Measurements from ENCODE around the gene TAS2R30.
"Not testable (repeated sequence)": the region's sequence is repeated elsewhere in the genome, so short reads cannot be mapped to it uniquely, and the experiment has no call there.

The TAS2R30 gene

DNA sequence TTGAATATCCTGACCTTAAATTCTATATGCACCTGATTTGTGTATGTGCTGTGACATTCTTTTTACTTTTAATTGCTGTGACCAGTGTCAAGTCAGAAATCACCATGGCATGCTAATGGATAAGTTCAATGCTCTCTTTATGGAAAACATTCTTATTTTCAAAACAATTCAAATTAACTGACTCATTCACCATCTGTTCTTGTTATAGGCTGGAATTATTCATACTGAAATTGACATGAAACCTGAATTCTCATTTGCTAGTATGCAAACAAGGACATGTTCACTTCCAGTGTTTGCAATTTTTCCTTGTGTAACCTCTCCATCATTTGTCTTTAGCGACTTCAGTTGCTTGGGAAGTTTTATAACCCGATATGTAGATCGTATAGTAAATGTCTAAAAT lies at the start of gene TAS2R30:
Gene TAS2R30 (minus strand): TSS at position 340 of the 400 bp plus-strand sequence. CDS start 400 bp downstream, outside the sequence.
- DNase-seq = no peak

DNA sequence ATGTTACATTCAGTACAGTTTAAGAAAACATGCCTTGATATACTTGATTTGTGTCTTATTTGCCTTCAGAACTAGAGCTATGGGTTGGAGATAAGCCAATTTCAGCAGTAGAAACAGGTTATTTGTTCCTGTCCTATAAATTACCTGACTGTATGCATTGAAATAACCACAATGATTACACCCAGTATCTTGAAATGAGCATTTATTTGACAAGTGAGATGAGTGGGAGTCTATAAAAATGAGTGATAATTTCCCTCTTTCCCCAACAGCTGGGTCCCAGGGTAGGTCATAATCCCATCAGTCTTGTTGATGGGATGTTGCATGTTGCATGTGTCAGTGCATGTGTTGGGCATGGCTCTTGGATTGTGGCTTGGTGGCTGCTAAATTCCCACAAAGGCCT lies 48.6 kb upstream of the TAS2R30 start:
- no peak for DNase-seq

GRCh38 chr12:11182529-11182928 lies 48.1 kb upstream of the TAS2R30 start:
- no peak for DNase-seq

- DNase-seq = no peak
These were observed 43.8 kb upstream of the TAS2R30 start for GRCh38 chr12:11178250-11178649.

DNA sequence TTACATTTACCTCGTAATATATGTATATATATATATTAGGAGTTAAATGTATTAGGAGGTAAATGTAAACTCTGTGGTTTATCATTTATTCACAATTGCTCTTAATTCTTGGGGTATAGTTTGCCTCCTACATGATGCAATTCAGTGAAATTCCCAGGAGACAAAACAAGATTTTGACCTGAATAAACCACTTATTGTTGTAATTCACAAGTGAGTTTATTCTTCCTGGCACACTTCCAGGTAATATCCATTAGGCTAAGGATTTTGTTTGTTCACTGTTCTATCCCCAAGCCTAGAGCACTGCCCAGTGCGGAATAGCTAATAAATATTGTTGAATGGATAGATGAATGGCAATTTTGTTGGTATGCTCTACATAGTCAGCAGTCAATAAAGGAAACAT lies 39.6 kb upstream of the TAS2R30 start:
- DNase-seq = peak; percentile 52

GRCh38 chr12:11171969-11172675 lies 37.7 kb upstream of the TAS2R30 start:
- peak; percentile 9 for DNase-seq

DNA sequence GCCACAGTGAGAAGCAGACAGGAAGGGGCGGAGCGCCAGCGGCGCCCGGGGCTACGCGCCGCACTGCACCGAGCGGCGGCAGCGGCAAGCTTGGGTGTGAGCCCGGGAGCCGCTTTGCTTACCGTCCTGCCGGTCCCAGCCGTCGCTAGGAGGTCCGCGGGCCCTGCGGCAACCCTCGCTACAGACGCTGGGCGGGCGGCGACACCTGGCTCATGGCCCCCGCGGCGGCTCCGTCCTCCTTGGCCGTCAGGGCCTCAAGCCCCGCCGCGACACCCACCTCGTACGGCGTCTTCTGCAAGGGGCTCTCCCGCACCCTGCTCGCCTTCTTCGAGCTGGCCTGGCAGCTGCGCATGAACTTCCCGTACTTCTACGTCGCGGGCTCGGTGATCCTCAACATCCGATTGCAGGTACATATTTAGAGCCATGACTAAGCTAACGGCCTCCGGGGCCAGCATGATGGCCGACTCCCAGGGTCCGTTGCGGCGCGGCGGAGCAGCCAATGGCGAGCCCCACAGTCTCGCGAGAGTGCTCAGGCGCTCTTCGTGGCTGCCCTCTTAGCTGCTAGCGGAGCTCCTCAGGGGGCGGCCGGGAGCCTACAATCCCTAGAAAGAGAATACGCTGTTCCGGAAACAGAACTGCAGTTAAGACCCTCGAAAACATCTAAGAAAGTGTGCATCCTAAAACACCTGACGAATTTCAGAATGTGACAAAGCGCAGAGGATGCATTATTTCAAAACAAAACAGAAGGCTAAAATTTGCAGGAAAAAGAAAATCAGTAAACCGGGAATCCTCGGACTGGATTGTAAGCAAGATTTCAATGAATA lies 36.9 kb upstream of the TAS2R30 start, which contains the start of gene SMIM10L1:
Gene SMIM10L1 (plus strand): TSS at position 50 of the 824 bp plus-strand sequence. CDS start 163 bp downstream, at position 213.
- peak; percentile 95 for DNase-seq

- DNase-seq = no peak
These were observed 36.3 kb upstream of the TAS2R30 start for GRCh38 chr12:11170810-11171144.

GRCh38 chr12:11166300-11166699 lies 31.9 kb upstream of the TAS2R30 start:
- DNase-seq = no peak

- no peak for DNase-seq
These were observed 29.9 kb upstream of the TAS2R30 start for GRCh38 chr12:11164384-11164783.

DNA sequence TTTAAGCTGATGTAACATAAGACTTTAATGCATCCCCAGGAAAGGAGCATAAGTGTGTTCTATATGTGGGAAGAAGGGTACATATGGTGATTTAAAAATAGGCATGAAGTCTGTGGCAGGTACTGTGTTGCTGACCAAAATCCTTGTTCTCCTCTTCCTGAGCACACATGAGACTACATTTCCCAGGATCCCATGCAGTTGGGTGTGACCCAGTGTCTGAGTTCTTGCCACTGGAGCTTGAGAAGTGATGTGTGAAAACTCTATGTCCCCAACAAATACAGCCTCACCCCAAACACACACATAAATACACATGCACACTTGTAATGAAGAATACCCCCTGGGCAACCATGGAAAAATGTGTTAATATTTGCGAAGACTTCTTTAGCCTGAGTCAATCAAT lies 28.1 kb upstream of the TAS2R30 start:
- DNase-seq = no peak

- DNase-seq = no peak
These were observed 24.5 kb upstream of the TAS2R30 start for GRCh38 chr12:11158885-11159444.

DNA sequence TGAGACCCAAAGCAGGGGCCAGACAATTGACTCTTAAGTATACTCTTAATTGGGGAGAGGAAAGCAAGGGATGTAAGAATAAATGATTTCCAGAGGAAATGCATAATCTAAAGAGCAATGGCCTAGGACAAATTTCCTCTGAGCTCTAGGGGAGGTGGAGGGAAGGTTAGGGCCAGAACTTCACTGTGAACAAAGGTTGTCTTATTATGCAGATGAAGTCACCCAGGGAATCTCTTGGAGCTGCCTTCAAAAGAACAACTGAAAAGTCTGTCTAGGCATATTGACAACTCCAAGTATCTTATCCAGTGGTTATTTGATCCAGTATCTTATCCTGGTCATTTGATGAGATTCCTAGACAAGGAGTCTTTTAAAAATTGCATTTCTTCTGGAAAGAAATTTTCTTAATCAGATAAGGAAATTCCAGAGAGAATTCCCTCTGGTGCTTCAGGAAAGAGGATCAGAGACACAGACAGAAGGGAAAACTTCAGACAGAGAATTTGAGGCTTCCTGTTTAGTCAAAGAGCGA lies 20.0 kb upstream of the TAS2R30 start:
- no peak for DNase-seq

DNA sequence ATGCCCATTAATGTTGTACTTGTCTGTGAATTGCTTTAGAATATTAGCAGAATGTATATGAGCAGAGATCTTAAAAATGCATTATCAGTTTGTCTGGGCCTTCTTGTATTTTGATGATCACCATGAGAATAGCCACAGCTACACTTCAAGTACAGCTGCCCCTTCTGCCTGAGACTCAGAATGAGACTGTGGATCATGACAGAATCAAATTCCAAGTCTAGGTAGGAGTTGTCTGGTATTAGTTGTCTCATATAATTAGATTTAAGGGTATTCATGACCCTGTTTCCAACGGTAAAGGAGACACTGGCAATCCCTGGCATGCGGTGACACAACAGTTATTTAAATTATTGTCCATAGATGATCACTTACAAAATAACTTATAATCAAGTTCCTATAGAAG lies 18.3 kb upstream of the TAS2R30 start:
- DNase-seq = no peak

DNA sequence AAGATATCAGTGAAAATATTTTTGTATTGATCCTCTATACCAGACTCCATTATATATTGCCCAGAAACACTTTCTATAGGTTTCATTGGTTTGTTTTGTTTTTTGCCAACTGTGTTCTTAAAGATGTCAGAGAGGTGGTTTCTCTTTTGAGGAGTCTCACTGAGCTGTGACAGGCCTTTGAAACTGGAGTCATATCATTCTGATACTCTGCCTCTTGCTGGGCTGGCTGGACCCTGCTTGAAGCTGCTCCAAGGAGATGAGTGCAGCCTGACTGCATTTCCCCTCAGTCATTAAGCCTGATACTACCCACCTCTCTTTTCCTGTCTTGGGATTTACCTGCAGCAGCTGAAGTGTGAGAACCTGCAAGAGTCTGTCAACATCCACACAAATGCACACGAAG lies 16.4 kb upstream of the TAS2R30 start:
- no peak for DNase-seq

GRCh38 chr12:11147420-11147819 lies 13.0 kb upstream of the TAS2R30 start:
- DNase-seq = no peak

GRCh38 chr12:11144297-11144696 lies 9.9 kb upstream of the TAS2R30 start:
- DNase-seq = no peak

GRCh38 chr12:11143352-11143751 lies 8.9 kb upstream of the TAS2R30 start:
- no peak for DNase-seq

DNA sequence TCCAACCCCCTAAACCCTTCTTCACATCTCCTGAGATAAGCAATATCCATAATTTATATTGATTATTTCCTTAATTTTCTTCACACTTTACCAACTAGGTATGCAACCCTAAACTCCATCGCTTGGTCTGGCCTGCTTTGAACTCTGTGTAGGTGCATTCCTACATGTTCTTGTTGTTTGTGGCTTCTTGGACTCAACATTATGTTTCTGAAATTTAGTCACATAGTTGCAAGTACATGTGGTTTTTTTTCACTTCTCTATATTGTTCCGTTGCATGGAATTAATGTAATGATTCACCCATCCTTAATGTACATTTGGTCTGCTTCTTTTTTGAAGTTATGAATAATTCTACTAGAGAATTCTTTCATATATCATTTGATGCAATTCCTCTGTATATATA lies 1.6 kb upstream of the TAS2R30 start:
- no peak for DNase-seq

GRCh38 chr12:11133816-11134215 lies 628 bp downstream of the TAS2R30 start:
- no peak for DNase-seq

GRCh38 chr12:11133162-11133561 lies 1.3 kb downstream of the TAS2R30 start:
- DNase-seq = no peak

GRCh38 chr12:11130999-11131398 lies 3.4 kb downstream of the TAS2R30 start:
- DNase-seq = no peak

DNA sequence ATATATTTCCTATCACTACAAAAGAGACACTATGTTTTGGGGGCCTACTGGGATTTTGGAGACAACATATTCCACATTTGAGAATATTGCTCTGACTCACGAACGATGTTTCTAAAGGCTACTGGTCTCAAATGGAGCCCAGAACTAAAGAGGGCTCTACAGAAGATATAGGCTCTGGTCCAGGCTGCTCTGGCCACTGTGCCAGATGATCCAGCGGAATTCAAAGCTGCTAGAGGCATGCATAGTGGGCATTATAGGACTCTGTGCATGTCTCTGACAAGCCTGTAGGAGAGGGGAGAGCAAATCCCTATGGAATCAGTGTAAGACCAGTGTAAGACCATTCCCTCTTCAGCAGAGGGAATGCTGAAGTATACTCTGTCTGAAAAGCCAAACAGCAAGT lies 4.1 kb downstream of the TAS2R30 start:
- no peak for DNase-seq

DNA sequence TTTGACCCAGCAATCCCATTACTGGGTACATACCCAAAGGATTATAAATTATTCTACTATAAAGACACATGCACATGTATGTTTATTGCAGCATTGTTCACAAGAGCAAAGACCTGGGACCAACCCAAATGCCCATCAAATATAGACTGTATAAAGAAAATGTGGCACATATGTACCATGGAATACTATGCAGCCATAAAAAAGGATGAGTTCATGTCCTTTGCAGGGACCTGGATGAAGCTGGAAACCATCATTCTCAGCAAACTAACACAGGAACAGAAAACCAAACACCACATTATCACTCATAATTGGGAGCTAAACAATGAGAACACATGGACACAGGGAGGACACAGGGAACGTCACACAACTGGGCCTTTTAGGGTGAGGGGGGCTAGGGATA lies 20.3 kb downstream of the TAS2R30 start:
- DNase-seq = not testable (repeated sequence)

Data from NCI-H345 (cell line).